Measurements from ENCODE around the gene PSMG1. TPM values are rescaled to one million over a fixed set of nuclear protein-coding genes. Genes with fewer than 3 reads are reported as not detected.

PSMG1 gene
- 61.4 and 65.8 TPM in 2 replicates for total RNA-seq

DNA sequence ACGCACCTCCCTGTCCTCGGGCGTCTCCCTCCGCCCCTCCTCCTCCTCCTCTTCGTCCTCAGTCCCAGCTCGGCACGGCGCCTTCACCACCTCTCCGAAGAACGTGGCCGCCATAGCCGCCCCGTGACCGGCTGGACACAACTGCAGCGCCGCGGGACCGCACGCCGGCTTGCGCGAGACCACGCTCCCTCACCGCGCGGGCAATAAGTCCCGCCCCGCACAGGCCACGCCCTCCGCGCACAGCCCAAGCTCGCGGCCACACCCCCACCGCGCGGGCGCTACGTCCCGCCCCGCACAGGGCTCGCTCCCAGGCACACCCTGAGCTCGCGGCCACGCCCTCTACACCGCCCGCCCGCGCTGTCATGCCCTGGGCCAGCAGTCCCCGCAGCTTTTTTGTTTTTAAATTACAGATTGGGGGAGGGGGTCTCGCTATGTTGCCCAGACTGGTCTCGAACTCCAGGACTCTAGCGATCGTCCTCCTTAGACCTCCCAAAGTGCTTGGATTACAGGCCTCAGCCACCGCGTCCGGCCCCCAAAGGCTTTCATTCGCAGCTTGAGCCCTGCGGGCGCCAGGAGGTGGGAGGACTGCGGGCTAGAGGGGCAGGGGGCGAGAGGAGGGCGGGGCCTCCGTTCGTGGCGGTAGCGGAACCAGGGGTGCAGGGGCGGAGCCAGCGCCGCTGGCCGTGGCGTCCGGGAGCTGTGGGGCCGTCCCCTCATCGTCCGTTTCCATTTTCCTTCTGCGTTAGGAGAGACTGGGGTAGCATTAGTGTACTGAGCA, at the start of gene PSMG1:
Gene PSMG1 (minus strand): TSS at position 180 of the 778 bp plus-strand sequence. CDS start 66 bp downstream, at position 114.

Other genes starting within 250 kb of the PSMG1 start
- 42.7 and 46.9 TPM in 2 replicates for gene BRWD1, start 130.2 kb upstream of the PSMG1 start, total RNA-seq
- 177 and 225 TPM in 2 replicates for gene HMGN1, start 165.6 kb upstream of the PSMG1 start, total RNA-seq

All from aortic smooth muscle cell (primary cell).